H1 (cell line): Measurements from ENCODE around the gene CCL17. TPM values are rescaled to one million over a fixed set of nuclear protein-coding genes. Genes with fewer than 3 reads are reported as not detected.

Experiments
- CTCF ChIA-PET: fragments of 300-600 bp; sonication (Branson Sonifier 250); formaldehyde crosslinking; loops from one replicate; lab custom pipeline; 2021; ENCODE audit not compliant: partially characterized antibody; lab: Charles Lee
- POLR2A ChIA-PET: fragments of 300-600 bp; sonication (Branson Sonifier 250); formaldehyde crosslinking; loops from one replicate; lab custom pipeline; 2021; ENCODE audit warnings: inconsistent platforms; ENCODE audit not compliant: partially characterized antibody; lab: Charles Lee
- DNase-seq, 2 experiments: peaks; one replicate each; pipeline versions ENCODE4 v3.0.0 to v3.0.0-alpha.2; 2010 to 2022; ENCODE audit warnings: low spot score in 2 of 2, low read depth in 1 of 2, mixed read lengths in 1 of 2
- FAIRE-seq: peaks from 2 replicates; lab custom pipeline; 2011; peaks lifted over from hg19 to GRCh38; lab: Jason Lieb, UNC
- H2AFZ ChIP-seq: 2 replicates; pipeline ENCODE4 v1.8.1; 2012; ENCODE audit warnings: low read length, inconsistent platforms
- H2AK5ac ChIP-seq: 2 replicates; pipeline ENCODE4 v1.6.1; 2013; ENCODE audit warnings: low read depth, low read length
- H2BK120ac ChIP-seq: replicated peaks from 2 replicates; pipeline ENCODE3; 2013; ENCODE audit warnings: low read depth, low read length, inconsistent platforms
- H2BK12ac ChIP-seq: 2 replicates; pipeline ENCODE4 v1.6.1; 2013; ENCODE audit warnings: low read depth, low read length
- H2BK15ac ChIP-seq: 2 replicates; pipeline ENCODE4 v1.6.1; 2013; ENCODE audit warnings: low read length
- H2BK20ac ChIP-seq: 2 replicates; pipeline ENCODE4 v1.6.1; 2013; ENCODE audit warnings: low read length
- H2BK5ac ChIP-seq: 2 replicates; pipeline ENCODE4 v1.6.1; 2013; ENCODE audit warnings: low read depth, low read length
- H3K14ac ChIP-seq: 2 replicates; pipeline ENCODE4 v1.6.1; 2013; ENCODE audit warnings: inconsistent platforms; ENCODE audit not compliant: insufficient read length
- H3K18ac ChIP-seq: 2 replicates; pipeline ENCODE4 v1.6.1; 2013; ENCODE audit warnings: low read length; ENCODE audit errors: extremely low read depth
- H3K23ac ChIP-seq: 2 replicates; pipeline ENCODE4 v1.6.1; 2013; ENCODE audit warnings: inconsistent platforms; ENCODE audit not compliant: insufficient read length
- H3K23me2 ChIP-seq: 2 replicates; pipeline ENCODE4 v1.6.1; 2013; ENCODE audit warnings: low read depth, low read length
- H3K27ac ChIP-seq: 2 replicates; pipeline ENCODE4 v1.6.1; 2011; ENCODE audit warnings: low read depth, low read length, inconsistent platforms
- H3K27me3 ChIP-seq, 4 experiments: replicated peaks in 1 of 4; 1 replicate in 1 of 4; 2 replicates in 3 of 4; pipeline versions ENCODE4 v1.6.1 to v1.8.1; 2011 to 2013; ENCODE audit warnings: low read length in 3 of 4, mild to moderate bottlenecking in 3 of 4, inconsistent platforms in 2 of 4, mixed read lengths in 2 of 4, moderate library complexity in 1 of 4; ENCODE audit not compliant: control insufficient read depth in 3 of 4, insufficient read depth in 3 of 4; ENCODE audit errors: extremely low read depth in 1 of 4
- H3K36me3 ChIP-seq, 4 experiments: 2 replicates each; pipeline versions ENCODE4 v1.6.1 to v1.8.1; 2011 to 2013; ENCODE audit warnings: mild to moderate bottlenecking in 4 of 4, low read length in 3 of 4, moderate library complexity in 2 of 4, control low read depth in 1 of 4, inconsistent platforms in 1 of 4; ENCODE audit not compliant: insufficient read depth in 4 of 4, control insufficient read depth in 2 of 4
- H3K4ac ChIP-seq: replicated peaks from 2 replicates; pipeline ENCODE3; 2013; ENCODE audit warnings: low read length, low read depth, mixed read lengths, inconsistent platforms; ENCODE audit not compliant: insufficient read length
- H3K4me1 ChIP-seq, 4 experiments: replicated peaks in 1 of 4; 1 replicate in 1 of 4; 2 replicates in 3 of 4; pipeline versions ENCODE4 v1.6.1 to v1.8.1; 2011 to 2013; ENCODE audit warnings: low read length in 3 of 4, inconsistent platforms in 2 of 4, mixed read lengths in 1 of 4; ENCODE audit not compliant: insufficient read depth in 4 of 4, control insufficient read depth in 3 of 4
- H3K4me2 ChIP-seq, 2 experiments: 2 replicates each; pipeline versions ENCODE4 v1.6.1 to v1.8.1; 2011 to 2013; ENCODE audit warnings: low read depth in 2 of 2, low read length in 2 of 2, control low read depth in 1 of 2, inconsistent platforms in 1 of 2, mild to moderate bottlenecking in 1 of 2; ENCODE audit not compliant: insufficient read depth in 1 of 2
- H3K4me3 ChIP-seq, 4 experiments: fragments of 200-600, 300-600 bp in 1 of 4; sonication (generic), shearing (Covaris generic), sonication (Bioruptor Twin) in 1 of 4; 2 replicates each; pipeline versions ENCODE4 v1.5.1 to v1.8.1; 2011 to 2016; ENCODE audit warnings: low read length in 4 of 4, low read depth in 3 of 4, control low read depth in 2 of 4, inconsistent platforms in 2 of 4, mild to moderate bottlenecking in 2 of 4, mixed read lengths in 1 of 4, moderate library complexity in 1 of 4; ENCODE audit not compliant: insufficient read depth in 2 of 4; ENCODE audit errors: extremely low read depth in 1 of 4
- H3K56ac ChIP-seq: replicated peaks from 2 replicates; pipeline ENCODE3; 2013; ENCODE audit warnings: low read depth, mild to moderate bottlenecking, mixed read lengths, low read length, inconsistent platforms; ENCODE audit not compliant: insufficient read length
- H3K79me1 ChIP-seq: 2 replicates; pipeline ENCODE4 v1.6.1; 2013; ENCODE audit warnings: low read depth, low read length, control low read depth
- H3K79me2 ChIP-seq, 2 experiments: 2 replicates each; pipeline versions ENCODE4 v1.6.1 to v1.8.1; 2012 to 2013; ENCODE audit warnings: low read length in 2 of 2, mild to moderate bottlenecking in 2 of 2, inconsistent platforms in 1 of 2; ENCODE audit not compliant: insufficient read depth in 2 of 2, control insufficient read depth in 1 of 2
- H3K9ac ChIP-seq, 4 experiments: replicated peaks in 1 of 4; 1 replicate in 1 of 4; 2 replicates in 3 of 4; pipeline versions ENCODE4 v1.6.1 to v1.8.1; 2011 to 2013; ENCODE audit warnings: low read depth in 3 of 4, low read length in 3 of 4, control low read depth in 2 of 4, mild to moderate bottlenecking in 2 of 4, moderate library complexity in 2 of 4, inconsistent platforms in 1 of 4; ENCODE audit errors: extremely low read depth in 1 of 4
- H3K9me3 ChIP-seq, 2 experiments: 2 replicates each; pipeline versions ENCODE4 v1.6.1 to v1.8.1; 2012 to 2013; ENCODE audit warnings: mild to moderate bottlenecking in 2 of 2, moderate library complexity in 2 of 2, control low read depth in 1 of 2, inconsistent platforms in 1 of 2, low read depth in 1 of 2, low read length in 1 of 2, mixed read lengths in 1 of 2; ENCODE audit not compliant: insufficient read depth in 2 of 2
- H4K20me1 ChIP-seq, 2 experiments: replicated peaks in 1 of 2; 2 replicates each; pipeline versions ENCODE3 to v1.8.1; 2011 to 2013; ENCODE audit warnings: inconsistent platforms in 2 of 2, low read length in 2 of 2, mild to moderate bottlenecking in 1 of 2; ENCODE audit not compliant: insufficient read depth in 2 of 2, control insufficient read depth in 1 of 2
- H4K5ac ChIP-seq: 2 replicates; pipeline ENCODE4 v1.6.1; 2013; ENCODE audit warnings: low read length, low read depth, mixed read lengths, inconsistent platforms; ENCODE audit not compliant: insufficient read length
- H4K8ac ChIP-seq: 2 replicates; pipeline ENCODE4 v1.8.0; 2013; ENCODE audit warnings: mild to moderate bottlenecking, moderate library complexity, low read length, inconsistent platforms; ENCODE audit not compliant: insufficient read depth; ENCODE audit errors: extremely low read depth
- H4K91ac ChIP-seq: replicated peaks from 2 replicates; pipeline ENCODE3; 2013; ENCODE audit warnings: low read length, mixed read lengths, inconsistent platforms; ENCODE audit not compliant: insufficient read length
- CEBPB ChIP-seq: IDR thresholded peaks from 2 replicates; pipeline ENCODE4 v1.6.1; 2012; ENCODE audit warnings: low read depth, low read length
- E2F6 ChIP-seq: IDR thresholded peaks from 2 replicates; pipeline ENCODE4 v1.6.1; 2012; ENCODE audit warnings: inconsistent platforms
- GTF2F1 ChIP-seq: IDR thresholded peaks from 2 replicates; pipeline ENCODE4 v1.6.1; 2012; ENCODE audit warnings: low read depth, low read length, improper control_type of control experiment, borderline replicate concordance
- HDAC6 ChIP-seq: IDR thresholded peaks from one replicate; pipeline ENCODE4 v1.7.1; 2012; ENCODE audit warnings: low read depth, mild to moderate bottlenecking, inconsistent platforms, low read length, moderate library complexity
- KDM1A ChIP-seq: fragments of 200-600, 300-600 bp; sonication (generic); IDR thresholded peaks from 2 replicates; pipeline ENCODE4 v1.7.1; 2016; ENCODE audit warnings: mild to moderate bottlenecking, low read length, borderline replicate concordance
- MAX ChIP-seq: IDR thresholded peaks from 2 replicates; pipeline ENCODE4 v1.6.1; 2012; ENCODE audit warnings: inconsistent platforms
- PHF8 ChIP-seq: fragments of 200-600 bp; sonication (generic); conservative IDR thresholded peaks from 2 replicates; pipeline ENCODE4 v1.7.1; 2012; ENCODE audit warnings: low read depth, mild to moderate bottlenecking, inconsistent platforms, low read length, moderate library complexity
- TEAD4 ChIP-seq: IDR thresholded peaks from 2 replicates; pipeline ENCODE4 v1.6.1; 2012; ENCODE audit warnings: low read depth, low read length, inconsistent platforms, mixed read lengths
- WGBS, 2 experiments: shearing (Covaris generic) in 1 of 2; methylation state at CpG; one replicate each; pipeline versions ENCODE4 v1.1.6 to v1.1.7; 2013 to 2015; ENCODE audit warnings: low lambda C conversion rate in 2 of 2, mixed read lengths in 2 of 2, inconsistent platforms in 1 of 2, low coverage in 1 of 2, missing lambda C conversion rate in 1 of 2; ENCODE audit not compliant: insufficient replicate concordance in 2 of 2, insufficient coverage in 1 of 2, insufficient read length in 1 of 2; ENCODE audit errors: extremely low coverage in 1 of 2, missing lambda C conversion rate in 1 of 2; 5-methylcytosine and 5-hydroxymethylcytosine counted together
- polyA plus RNA-seq, 7 experiments: library from polyadenylated mRNA; depleted of rRNA in 3 of 7; stranded (reverse) in 5 of 7; unstranded in 2 of 7; fragments of >200 nt in 5 of 7; fragments of 200-250 nt in 2 of 7; gene quantifications; 1 replicate in 5 of 7; 2 replicates in 1 of 7; 4 replicates in 1 of 7; pipeline versions ENCODE4 v1.2.1 to v1.2.3, GENCODE V29; 2011 to 2013; ENCODE audit warnings: missing spikeins in 2 of 7, mixed read lengths in 2 of 7
- total RNA-seq: library from RNA; stranded (reverse); fragmentation: NEBNext Ultra II Directional; extraction: Animal tissue kit (Norgen Biotek cat#: 25700); gene quantifications from 2 replicates; pipeline ENCODE4 v1.2.1, GENCODE V29; 2021

Gene CCL17
- total and polyA plus RNA-seq, 2 of the 8 experiments (the other 6 are each of a cell fraction or from before 2014, with no cell fraction given), result not detected

- Histone ChIP-seq H2BK15ac (no peak overlapping the region), H3K4me2 (no peak overlapping the region; a peak in 1 of 4 replicates), H3K14ac (no peak overlapping the region), H3K4ac (no peak overlapping the region), H2AK5ac (no peak overlapping the region), H2BK120ac (no peak overlapping the region), H3K18ac (no peak overlapping the region), H2AFZ (no peak overlapping the region), H3K4me3 (no peak overlapping the region), H3K79me1 (no peaks in the 10 kb centered on the region; the same call in 1 of the 2 replicates), H4K20me1 (no peaks in the 10 kb centered on the region), H3K9ac (no peak overlapping the region), H3K4me1 (peaks cover 0 to 3% (median 3%) of the 10 kb centered on the region in 4 experiments; a peak in 5 of 7 replicates), H3K9me3 (peaks cover 1 to 5% of the 10 kb centered on the region in 2 experiments; a peak in 2 of 4 replicates), H2BK5ac (no peak overlapping the region), H3K56ac (no peak overlapping the region), H3K23ac (no peak overlapping the region), H3K36me3 (peaks cover 0 to 9% (median 3%) of the 10 kb centered on the region in 4 experiments; a peak in 3 of 8 replicates), H4K5ac (no peak overlapping the region), H2BK12ac (no peak overlapping the region), H3K27me3 (no peaks in the 10 kb centered on the region), H2BK20ac (no peak overlapping the region), H4K8ac (no peak overlapping the region), H4K91ac (no peak overlapping the region), H3K79me2 (peaks cover 7 to 41% of the 10 kb centered on the region in 2 experiments), H3K27ac (no peak overlapping the region), H3K23me2 (peaks cover 6% of the 10 kb centered on the region)
- CTCF ChIA-PET, result interaction anchor here (0.9 to 4.4 kb wide), 4 partner anchors 9 to 33 kb away, joined by 3 to 27 read pairs (median 3); partner anchors contain the start of gene POLR2C
- FAIRE-seq, result no peak
- WGBS, 2 experiments, result 90% methylated on average over 2 of the region's 2 CpGs; no CpG with 5 or more reads in 1 of the 2 experiments
- POLR2A ChIA-PET, result interaction anchor here (0.7 to 1.3 kb wide), 3 partner anchors 9 to 12 kb away, joined by 3 read pairs; no protein-coding TSS in a partner anchor
- no peak for DNase-seq
- TF ChIP-seq TEAD4, result no peak
- no peak for TF ChIP-seq E2F6
- no peak for TF ChIP-seq GTF2F1
- TF ChIP-seq MAX, result no peak
- no peak for TF ChIP-seq CEBPB
- TF ChIP-seq PHF8, result no peak
- no peak for TF ChIP-seq KDM1A
- no peak for TF ChIP-seq HDAC6
These were observed 40.9 kb downstream of the CCL17 start for GRCh38 chr16:57445510-57445909.
